A549 (cell line): ENCODE measurements around the gene GBF1.

Experiments used
- CHD2 ChIP-seq: fragments of 150-350 bp; IDR thresholded peaks from 2 replicates; pipeline ENCODE4 v1.6.1; 2014; ENCODE audit warnings: low read length; ENCODE audit not compliant: partially characterized antibody
- EP300 ChIP-seq, 2 experiments: fragments of >200 bp; sonication (Bioruptor Twin); formaldehyde crosslinking; IDR thresholded peaks; 2 replicates in 1 of 2; 3 replicates in 1 of 2; pipeline ENCODE4 v1.6.1; 2016 to 2017
- HOXA7 ChIP-seq: fragments of 250-450 bp; sonication (Bioruptor Pico); IDR thresholded peaks from 2 replicates; pipeline ENCODE4 v1.5.0; 2020; ENCODE audit warnings: mild to moderate bottlenecking, moderate library complexity
- HOXB13 ChIP-seq: fragments of 250-450 bp; sonication (Bioruptor Pico); IDR thresholded peaks from 2 replicates; pipeline ENCODE4 v1.5.0; 2020; ENCODE audit warnings: low read depth, mild to moderate bottlenecking, moderate library complexity
- MAX ChIP-seq: IDR thresholded peaks from 2 replicates; pipeline ENCODE4 v1.6.1; 2012
- MAZ ChIP-seq: fragments of 150-350 bp; IDR thresholded peaks from 2 replicates; pipeline ENCODE4 v1.6.1; 2014; ENCODE audit warnings: antibody characterized with exemption, low read depth, low read length, borderline replicate concordance
- MYC ChIP-seq: IDR thresholded peaks from 2 replicates; pipeline ENCODE4 v1.6.1; 2012; ENCODE audit warnings: mild to moderate bottlenecking, inconsistent platforms, low read length, improper control_type of control experiment, borderline replicate concordance
- NFE2L2 ChIP-seq: fragments of 150-350 bp; conservative IDR thresholded peaks from 2 replicates; pipeline ENCODE4 v1.6.1; 2014; ENCODE audit warnings: low read length
- PHF8 ChIP-seq: fragments of 200-600 bp; sonication (generic); IDR thresholded peaks from 2 replicates; pipeline ENCODE4 v1.6.1; 2016; ENCODE audit warnings: low read depth, mild to moderate bottlenecking, antibody characterized with exemption, moderate library complexity, borderline replicate concordance
- POLR2A ChIP-seq: IDR thresholded peaks from 2 replicates; pipeline ENCODE4 v1.6.1; 2012; ENCODE audit warnings: mild to moderate bottlenecking, low read length
- POLR2AphosphoS2 ChIP-seq: conservative IDR thresholded peaks from 2 replicates; pipeline ENCODE4 v1.6.1; 2012; ENCODE audit warnings: low read length, improper control_type of control experiment, inconsistent platforms
- TF ChIP-seq, protein P1 (sequence below): fragments of >200 bp; sonication (Bioruptor Twin); formaldehyde crosslinking; IDR thresholded peaks from 3 replicates; pipeline ENCODE4 v1.5.1; 2016
- TF ChIP-seq, protein P2 (sequence below): fragments of 200-600 bp; sonication (generic); IDR thresholded peaks from 2 replicates; pipeline ENCODE4 v1.6.1; 2016; ENCODE audit warnings: antibody characterized with exemption, mild to moderate bottlenecking, moderate library complexity
- TF ChIP-seq, protein P3 (sequence below): IDR thresholded peaks from 2 replicates; pipeline ENCODE4 v1.6.1; 2012

DNA sequence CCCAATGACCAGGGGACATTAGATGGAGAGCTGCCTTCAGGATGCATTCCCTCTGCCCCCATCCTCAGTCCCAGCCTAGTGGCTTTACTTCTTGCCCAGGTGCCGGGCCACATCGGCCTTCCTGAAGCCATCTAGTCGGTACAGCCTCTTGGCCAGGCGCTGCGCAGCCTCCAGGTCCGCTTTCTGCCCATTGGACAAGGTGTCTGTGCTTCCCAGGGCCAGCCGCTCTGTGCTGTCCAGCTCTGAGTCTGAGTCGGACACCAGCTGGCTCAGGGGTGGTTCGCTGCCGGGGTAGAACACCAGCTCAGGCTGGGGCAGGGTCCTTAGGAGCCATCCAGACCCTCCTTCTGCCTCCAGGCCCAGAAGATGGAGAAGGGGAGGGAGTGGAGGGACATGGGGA is 167.0 kb downstream of the GBF1 start:
- TF ChIP-seq POLR2AphosphoS2 (no peak), POLR2A (no peak), EP300 (IDR thresholded peaks at IDR 0.05) (no peak), MAX (no peak), NFE2L2 (no peak), MAZ (no peak), HOXA7 (CRISPR knock-in tag) (no peak), MYC (no peak), PHF8 (no peak), CHD2 (no peak), HOXB13 (CRISPR knock-in tag) (no peak)
- TF ChIP-seq, protein P1, sequence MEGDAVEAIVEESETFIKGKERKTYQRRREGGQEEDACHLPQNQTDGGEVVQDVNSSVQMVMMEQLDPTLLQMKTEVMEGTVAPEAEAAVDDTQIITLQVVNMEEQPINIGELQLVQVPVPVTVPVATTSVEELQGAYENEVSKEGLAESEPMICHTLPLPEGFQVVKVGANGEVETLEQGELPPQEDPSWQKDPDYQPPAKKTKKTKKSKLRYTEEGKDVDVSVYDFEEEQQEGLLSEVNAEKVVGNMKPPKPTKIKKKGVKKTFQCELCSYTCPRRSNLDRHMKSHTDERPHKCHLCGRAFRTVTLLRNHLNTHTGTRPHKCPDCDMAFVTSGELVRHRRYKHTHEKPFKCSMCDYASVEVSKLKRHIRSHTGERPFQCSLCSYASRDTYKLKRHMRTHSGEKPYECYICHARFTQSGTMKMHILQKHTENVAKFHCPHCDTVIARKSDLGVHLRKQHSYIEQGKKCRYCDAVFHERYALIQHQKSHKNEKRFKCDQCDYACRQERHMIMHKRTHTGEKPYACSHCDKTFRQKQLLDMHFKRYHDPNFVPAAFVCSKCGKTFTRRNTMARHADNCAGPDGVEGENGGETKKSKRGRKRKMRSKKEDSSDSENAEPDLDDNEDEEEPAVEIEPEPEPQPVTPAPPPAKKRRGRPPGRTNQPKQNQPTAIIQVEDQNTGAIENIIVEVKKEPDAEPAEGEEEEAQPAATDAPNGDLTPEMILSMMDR, result no peak
- TF ChIP-seq, protein P2, sequence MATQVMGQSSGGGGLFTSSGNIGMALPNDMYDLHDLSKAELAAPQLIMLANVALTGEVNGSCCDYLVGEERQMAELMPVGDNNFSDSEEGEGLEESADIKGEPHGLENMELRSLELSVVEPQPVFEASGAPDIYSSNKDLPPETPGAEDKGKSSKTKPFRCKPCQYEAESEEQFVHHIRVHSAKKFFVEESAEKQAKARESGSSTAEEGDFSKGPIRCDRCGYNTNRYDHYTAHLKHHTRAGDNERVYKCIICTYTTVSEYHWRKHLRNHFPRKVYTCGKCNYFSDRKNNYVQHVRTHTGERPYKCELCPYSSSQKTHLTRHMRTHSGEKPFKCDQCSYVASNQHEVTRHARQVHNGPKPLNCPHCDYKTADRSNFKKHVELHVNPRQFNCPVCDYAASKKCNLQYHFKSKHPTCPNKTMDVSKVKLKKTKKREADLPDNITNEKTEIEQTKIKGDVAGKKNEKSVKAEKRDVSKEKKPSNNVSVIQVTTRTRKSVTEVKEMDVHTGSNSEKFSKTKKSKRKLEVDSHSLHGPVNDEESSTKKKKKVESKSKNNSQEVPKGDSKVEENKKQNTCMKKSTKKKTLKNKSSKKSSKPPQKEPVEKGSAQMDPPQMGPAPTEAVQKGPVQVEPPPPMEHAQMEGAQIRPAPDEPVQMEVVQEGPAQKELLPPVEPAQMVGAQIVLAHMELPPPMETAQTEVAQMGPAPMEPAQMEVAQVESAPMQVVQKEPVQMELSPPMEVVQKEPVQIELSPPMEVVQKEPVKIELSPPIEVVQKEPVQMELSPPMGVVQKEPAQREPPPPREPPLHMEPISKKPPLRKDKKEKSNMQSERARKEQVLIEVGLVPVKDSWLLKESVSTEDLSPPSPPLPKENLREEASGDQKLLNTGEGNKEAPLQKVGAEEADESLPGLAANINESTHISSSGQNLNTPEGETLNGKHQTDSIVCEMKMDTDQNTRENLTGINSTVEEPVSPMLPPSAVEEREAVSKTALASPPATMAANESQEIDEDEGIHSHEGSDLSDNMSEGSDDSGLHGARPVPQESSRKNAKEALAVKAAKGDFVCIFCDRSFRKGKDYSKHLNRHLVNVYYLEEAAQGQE, result no peak
- TF ChIP-seq, protein P3, sequence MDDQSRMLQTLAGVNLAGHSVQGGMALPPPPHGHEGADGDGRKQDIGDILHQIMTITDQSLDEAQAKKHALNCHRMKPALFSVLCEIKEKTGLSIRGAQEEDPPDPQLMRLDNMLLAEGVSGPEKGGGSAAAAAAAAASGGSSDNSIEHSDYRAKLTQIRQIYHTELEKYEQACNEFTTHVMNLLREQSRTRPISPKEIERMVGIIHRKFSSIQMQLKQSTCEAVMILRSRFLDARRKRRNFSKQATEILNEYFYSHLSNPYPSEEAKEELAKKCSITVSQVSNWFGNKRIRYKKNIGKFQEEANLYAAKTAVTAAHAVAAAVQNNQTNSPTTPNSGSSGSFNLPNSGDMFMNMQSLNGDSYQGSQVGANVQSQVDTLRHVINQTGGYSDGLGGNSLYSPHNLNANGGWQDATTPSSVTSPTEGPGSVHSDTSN, result no peak
